ENCODE measurements around the gene KRT79.
"Not testable (repeated sequence)": the region's sequence is repeated elsewhere in the genome, so short reads cannot be mapped to it uniquely, and the experiment has no call there.

The KRT79 gene

DNA sequence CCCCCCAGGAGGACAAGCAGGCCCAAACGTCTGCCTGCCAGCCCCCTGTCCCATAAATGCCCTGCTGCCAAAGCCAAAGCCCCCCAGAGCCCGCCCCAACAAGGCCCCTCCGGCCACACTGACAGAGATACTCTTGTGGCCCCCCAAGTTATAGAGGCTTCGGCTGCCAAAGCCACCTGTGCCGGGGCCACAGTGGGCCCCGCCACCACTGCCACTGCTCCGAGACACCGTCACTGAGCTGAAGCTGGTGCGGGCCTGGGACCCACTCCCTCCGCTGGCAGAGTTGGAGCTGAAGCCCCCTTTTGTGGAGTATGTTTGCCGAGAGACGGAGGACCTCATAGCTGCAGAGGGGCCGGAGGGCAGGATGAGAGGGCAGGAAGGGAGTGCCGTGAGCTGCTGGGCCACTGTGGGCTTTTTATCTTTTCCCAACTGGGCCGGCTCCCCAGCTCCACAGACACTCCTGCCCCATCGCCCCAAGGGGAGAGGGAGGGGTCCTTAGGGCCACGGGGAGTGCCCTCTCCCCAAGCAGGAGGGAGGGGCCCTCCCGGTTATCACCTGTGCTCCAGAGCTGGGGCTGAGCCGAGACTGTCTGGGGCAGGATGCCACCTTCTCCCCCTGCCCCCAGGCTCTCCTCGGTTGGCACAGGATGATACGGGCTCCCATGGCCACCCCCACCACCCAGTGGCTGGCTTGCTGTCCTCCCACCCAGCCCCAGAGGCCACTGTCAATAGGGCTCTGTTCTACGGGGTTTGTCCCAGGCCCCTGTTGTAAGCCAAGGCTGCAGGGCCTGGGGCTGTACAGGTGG lies at the start of gene KRT79:
Gene KRT79 (minus strand): TSS at position 390 of the 805 bp plus-strand sequence. CDS start 51 bp downstream, at position 339.
- no peak for DNase-seq

DNA sequence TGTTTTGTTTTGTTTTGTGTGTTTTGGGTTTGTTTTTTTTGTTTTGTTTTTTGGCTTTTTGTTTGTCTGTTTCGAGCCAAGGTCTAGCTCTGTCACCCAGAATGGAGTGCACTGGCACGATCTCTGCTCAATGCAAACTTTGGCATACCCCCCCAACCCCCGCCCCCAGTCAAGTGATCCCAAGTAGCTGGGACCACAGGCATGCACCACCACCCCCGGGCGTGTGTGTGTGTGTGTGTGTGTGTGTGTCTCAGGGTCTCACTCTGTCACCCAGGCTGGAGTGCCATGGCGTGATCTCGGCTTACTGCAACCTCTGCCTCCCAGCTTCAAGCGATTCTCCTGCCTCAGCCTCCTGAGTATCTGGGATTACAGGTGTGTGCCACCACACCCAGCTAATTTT lies 46.4 kb upstream of the KRT79 start:
- not testable (repeated sequence) for DNase-seq

DNA sequence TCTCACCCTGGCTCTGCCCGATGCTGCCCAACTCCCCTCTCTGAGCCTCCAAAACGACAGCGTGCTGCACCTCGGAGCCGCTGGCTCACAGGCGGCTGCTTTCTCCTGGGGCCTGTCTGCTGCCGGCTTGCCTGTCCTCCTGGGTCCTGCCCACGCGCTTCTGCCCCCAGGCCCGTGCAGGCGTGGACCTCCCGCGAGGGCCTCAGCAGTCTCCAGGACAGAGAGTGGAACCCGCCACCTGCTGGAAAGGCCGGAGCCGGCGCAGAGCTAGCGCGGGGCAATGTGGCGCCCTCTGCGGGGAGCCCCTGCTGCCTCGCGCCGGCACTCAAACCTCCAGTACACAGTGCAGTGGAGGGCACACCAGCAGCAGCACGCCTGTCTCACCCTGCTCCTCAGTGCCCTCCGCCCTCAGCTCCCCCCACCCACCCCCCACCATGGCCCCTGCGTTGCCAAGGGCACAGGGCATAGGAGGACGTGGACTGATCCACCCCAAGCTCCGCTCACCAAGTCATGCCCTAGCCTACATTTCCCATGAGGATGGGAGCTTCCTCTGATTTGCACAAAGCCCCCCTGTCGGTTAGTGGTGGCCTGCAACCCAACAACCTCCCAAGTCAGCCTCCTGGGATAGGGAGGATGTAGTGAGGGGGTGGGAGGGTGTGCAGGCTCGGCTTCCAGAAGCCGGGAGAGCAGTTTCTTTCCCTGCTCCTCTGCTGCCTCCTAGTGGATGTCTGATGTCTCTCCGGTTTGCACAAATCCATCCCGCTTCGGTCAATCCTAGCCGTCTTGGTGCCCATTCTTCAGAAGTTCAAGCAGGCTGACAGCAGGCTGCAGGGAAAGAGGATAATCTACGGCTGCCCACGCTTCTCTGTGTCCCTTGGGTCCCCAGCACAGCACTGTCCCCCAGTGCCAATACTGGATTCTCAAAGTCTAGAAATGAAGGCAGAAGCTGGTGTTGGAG lies 45.6 kb upstream of the KRT79 start:
- DNase-seq: peak in 1 of 2 experiments; percentile 21

DNA sequence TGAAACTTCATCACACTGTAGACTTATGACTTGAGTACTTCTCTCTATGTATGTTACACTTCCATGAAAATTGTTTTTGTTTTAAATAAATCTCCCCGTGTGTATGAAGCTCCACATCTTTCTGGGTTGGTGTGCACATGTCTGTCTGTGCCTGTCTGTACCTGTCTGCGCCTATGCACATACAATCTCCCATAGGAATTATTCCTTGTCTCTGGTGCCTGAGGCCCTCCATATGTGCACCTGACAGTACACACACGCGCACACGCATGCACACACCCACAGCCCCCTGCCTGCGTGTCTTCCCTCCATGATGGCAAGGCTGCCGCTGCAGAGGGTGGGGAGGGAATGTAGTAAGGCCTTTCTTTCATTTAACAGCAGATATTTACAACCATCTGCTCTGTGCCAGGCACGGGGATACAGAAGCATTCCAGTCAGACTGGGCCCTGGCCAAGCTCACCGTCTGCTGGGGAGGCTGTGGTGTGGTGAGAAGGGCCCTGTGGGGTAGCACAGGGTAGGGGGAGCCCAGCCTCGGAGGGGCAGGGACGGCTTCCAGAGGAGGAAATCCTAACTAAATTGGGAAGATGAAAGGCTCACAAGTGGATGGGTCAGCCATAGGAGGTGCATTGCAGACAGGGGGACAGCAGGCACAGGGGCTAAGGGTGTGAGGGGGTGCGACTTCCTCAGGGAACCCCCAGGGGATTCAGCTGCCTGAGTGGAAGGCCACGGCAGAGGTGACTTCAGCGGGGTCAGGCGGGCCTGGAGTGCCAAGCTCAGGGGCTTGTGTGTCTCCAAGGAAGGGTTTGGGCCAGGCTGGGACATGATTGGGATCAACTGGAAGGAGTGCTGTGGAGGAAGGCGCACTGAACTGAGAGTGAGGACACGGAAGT lies 44.6 kb upstream of the KRT79 start:
- DNase-seq: no peak

DNA sequence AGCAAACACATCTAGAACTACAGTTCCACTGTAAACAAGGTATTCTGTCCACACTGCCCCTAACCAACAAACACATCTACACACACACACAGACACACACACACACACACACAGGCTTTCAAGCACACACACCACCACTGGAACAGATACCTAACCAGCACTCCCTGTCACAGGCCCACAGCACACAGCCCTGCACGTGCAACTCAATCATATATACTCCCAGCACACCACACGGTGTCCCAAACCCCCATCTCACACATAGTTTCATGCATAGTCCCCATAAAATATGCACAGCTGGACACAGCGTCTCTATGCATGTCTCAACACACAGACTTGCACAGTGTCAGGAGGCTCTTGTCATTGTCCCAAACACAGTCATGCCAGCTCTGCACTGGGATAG lies 43.1 kb upstream of the KRT79 start:
- DNase-seq: no peak

- no peak for DNase-seq
These were observed 42.3 kb upstream of the KRT79 start for GRCh38 chr12:52876372-52876771.

- DNase-seq: no peak
These were observed 40.7 kb upstream of the KRT79 start for GRCh38 chr12:52874573-52875435.

GRCh38 chr12:52873832-52874572 lies 39.9 kb upstream of the KRT79 start:
- DNase-seq: no peak

DNA sequence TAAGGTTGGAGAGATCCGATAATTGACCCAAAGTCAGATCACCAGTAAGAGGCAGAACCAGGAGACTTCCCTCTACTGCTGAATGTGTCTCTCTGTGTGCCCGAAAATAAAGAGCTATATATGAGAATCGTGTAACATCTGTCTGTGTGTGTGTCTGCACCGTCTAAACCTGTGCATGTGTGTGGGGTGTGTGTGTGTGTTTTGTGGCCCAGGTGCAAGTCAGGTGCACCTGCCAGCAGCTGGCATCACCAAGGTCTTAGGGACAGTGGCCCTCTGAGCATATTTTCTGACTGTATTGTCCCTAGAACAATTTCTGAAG lies 39.4 kb upstream of the KRT79 start:
- no peak for DNase-seq

DNA sequence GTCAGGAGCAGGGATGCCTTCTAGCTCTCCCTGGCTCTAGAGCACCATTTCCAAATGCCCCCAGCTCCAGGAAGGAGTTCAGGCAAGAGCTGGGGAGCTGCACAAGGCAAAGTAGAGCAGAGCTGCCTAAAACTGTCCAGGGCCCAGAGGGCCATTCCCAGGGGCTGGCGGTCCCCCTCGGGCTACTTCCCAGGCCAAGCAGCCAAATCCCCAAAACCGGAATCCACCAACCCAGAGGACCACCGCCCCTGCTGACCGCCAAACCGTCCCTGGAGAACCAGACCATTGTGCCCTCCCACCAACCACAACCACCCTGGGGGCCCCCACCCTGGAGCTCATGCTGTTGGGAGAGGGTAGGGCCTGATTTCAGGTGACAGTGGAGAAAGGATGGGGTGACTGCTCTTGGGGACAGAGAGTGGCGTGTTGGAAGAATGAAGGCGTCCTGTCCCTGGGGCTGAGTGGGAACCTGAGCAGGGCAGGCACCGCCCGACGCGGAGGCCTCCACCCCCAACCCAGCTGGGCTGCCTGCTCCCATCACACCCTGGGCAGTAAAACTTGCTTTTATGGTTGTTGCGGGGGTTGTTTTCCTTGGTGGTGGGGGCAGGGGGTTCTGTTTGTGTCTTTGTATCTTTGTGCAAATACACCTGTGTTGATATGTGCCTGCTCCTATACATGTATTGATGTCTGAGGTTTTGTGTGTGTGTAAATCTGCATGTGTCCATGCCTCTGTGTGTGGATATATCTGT lies 38.7 kb upstream of the KRT79 start:
- no peak for DNase-seq

DNA sequence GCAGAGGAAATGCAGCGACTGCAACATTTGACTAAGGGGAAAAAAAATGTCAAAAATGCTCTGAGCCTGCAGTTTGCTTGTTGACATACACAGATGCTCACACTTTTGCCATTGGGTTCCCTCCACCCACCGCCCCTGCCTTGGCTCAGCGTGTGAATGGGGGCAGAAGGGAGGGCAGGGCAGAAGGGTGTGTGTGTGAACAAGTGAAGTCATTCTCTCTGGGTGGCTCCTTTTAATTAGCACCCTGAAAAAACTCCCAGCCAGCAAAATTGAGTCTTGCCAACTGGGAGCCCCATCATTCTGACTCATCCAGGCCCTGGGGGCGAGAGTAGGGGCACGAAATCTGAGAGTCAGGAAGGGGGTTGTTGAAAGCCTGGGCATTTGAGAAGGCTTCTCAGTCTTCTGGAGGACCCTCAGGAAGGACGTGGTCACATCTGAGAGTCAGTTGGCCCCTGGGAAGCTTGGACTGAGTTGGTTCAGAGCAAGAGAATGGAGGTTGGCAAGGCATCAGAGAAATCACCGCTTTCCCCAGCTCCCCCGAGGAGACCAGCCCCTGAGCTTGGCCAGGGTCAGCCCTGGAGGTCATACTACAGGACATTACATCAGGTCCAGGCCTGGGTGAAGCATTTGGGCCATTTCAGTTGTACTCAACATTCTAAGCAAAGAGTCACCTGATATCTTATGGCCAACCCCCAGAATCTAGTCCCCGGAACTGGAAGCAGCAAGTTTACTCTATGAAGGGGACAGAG lies 37.4 kb upstream of the KRT79 start:
- no peak for DNase-seq

- no peak for DNase-seq
These were observed 36.5 kb upstream of the KRT79 start for GRCh38 chr12:52870361-52871290.

DNA sequence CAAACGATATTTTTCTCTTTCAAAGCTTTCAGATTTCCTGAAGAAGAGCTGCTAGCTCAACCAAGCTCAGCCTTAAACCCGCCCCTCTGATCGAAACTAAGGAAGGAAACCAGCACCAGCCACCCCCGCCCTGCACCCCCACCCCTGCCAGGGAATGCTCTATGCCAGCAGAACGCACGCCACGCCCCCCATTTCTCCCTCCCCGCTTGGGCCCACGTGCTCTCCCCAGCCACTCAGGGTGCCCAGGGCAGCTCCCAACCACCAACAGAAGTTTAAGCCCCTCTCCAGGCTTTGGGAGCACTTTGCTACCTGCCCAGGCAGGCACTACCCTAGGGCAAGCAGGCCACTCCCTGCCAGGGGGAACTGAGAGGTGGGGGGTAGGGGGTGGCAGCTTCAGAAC lies 33.5 kb upstream of the KRT79 start:
- no peak for DNase-seq

- DNase-seq: no peak
These were observed 33.0 kb upstream of the KRT79 start for GRCh38 chr12:52867152-52867551.

- no peak for DNase-seq
These were observed 31.2 kb upstream of the KRT79 start for GRCh38 chr12:52865090-52865944.

- DNase-seq: no peak
These were observed 27.9 kb upstream of the KRT79 start for GRCh38 chr12:52862023-52862422.

DNA sequence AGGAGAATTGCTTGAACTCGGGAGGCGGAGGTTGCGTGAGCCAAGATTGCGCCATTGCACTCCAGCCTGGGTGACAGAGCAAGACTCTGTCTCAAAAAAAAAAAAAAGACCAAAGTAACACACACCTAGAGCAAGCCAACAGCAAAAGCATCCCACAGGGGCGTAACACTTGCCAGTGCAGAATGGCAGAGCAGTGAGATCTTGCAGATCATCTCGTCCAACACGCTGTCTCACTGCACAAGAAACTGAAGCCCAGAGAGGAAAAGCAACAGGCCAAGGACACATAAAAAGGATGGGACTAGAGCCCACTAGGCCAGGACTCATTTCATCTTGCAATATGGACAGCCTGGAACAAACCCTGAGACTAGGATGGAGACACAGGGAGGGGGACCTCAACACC lies 27.4 kb upstream of the KRT79 start:
- DNase-seq: no peak

All from cerebellar nuclear complex (tissue), 1 donor.